PC-9 (cell line): ENCODE measurements around the gene PBX1. TPM values are rescaled to one million over a fixed set of nuclear protein-coding genes. Genes with fewer than 3 reads are reported as not detected.

Source experiments
- BruUV-seq: library from RNA; stranded (reverse); fragments of 400-500 nt; replicated peaks from 2 replicates; lab custom pipeline; 2021; lab: Mats Ljungman, UMichigan
- CTCF ChIA-PET: fragments of 300-600 bp; sonication (Branson Sonifier 250); formaldehyde crosslinking; loops from one replicate; lab custom pipeline; 2022; ENCODE audit warnings: antibody characterized with exemption; lab: Charles Lee
- POLR2A ChIA-PET: fragments of 300-600 bp; sonication (Branson Sonifier 250); formaldehyde crosslinking; loops from one replicate; lab custom pipeline; 2022; ENCODE audit warnings: antibody characterized with exemption; ENCODE audit not compliant: unreplicated experiment; lab: Charles Lee
- DNase-seq, 2 experiments: peaks; one replicate each; pipeline versions ENCODE4 v3.0.0 to v3.0.0-alpha.2; 2015 to 2022; ENCODE audit warnings: mixed read lengths in 1 of 2
- H2AFZ ChIP-seq: fragments of 200-600 bp; sonication (generic); 2 replicates; pipeline ENCODE4 v1.8.1; 2017; ENCODE audit warnings: antibody characterized with exemption
- H3F3A ChIP-seq: fragments of 200-600 bp; sonication (generic); 2 replicates; pipeline ENCODE4 v1.8.1; 2017; ENCODE audit warnings: antibody characterized with exemption, mild to moderate bottlenecking, low read depth; ENCODE audit not compliant: insufficient read depth
- H3K27ac ChIP-seq: fragments of 200-600 bp; sonication (generic); 2 replicates; pipeline ENCODE4 v1.6.1; 2016; ENCODE audit warnings: mixed run types
- H3K27me3 ChIP-seq: fragments of 200-600 bp; sonication (generic); 2 replicates; pipeline ENCODE4 v1.6.1; 2016; ENCODE audit warnings: low read depth, mixed run types; ENCODE audit not compliant: insufficient read depth
- H3K36me3 ChIP-seq: fragments of 200-600 bp; sonication (generic); 2 replicates; pipeline ENCODE4 v1.6.1; 2016; ENCODE audit warnings: low read depth, mixed run types
- H3K4me1 ChIP-seq: fragments of 200-600 bp; sonication (generic); replicated peaks from 2 replicates; pipeline ENCODE4 v1.6.1; 2016; ENCODE audit warnings: mixed run types; ENCODE audit not compliant: insufficient read depth
- H3K4me2 ChIP-seq: fragments of 200-600 bp; sonication (generic); 2 replicates; pipeline ENCODE4 v1.6.1; 2017; ENCODE audit warnings: mixed run types
- H3K4me3 ChIP-seq: fragments of 200-600 bp; sonication (generic); 2 replicates; pipeline ENCODE4 v1.6.1; 2016; ENCODE audit warnings: mixed run types
- H3K79me2 ChIP-seq: fragments of 200-600 bp; sonication (generic); 2 replicates; pipeline ENCODE4 v1.6.1; 2017; ENCODE audit warnings: low read depth, mixed run types
- H3K9me2 ChIP-seq: fragments of 200-600 bp; sonication (generic); 2 replicates; pipeline ENCODE4 v1.8.1; 2017; ENCODE audit warnings: mild to moderate bottlenecking; ENCODE audit not compliant: insufficient read depth
- H3K9me3 ChIP-seq: fragments of 200-600 bp; sonication (generic); 2 replicates; pipeline ENCODE4 v1.8.1; 2016; ENCODE audit warnings: low read depth; ENCODE audit not compliant: insufficient read depth
- H4K20me1 ChIP-seq: fragments of 200-600 bp; sonication (generic); 2 replicates; pipeline ENCODE4 v1.8.1; 2017; ENCODE audit not compliant: insufficient read depth
- CTCF ChIP-seq: fragments of 200-600 bp; sonication (generic); conservative IDR thresholded peaks from 2 replicates; pipeline ENCODE4 v1.6.1; 2017; ENCODE audit warnings: mixed run types, antibody characterized with exemption, mild to moderate bottlenecking, moderate library complexity
- EZH2 ChIP-seq: fragments of 200-600 bp; sonication (generic); IDR thresholded peaks from 2 replicates; pipeline ENCODE4 v1.8.0; 2017; ENCODE audit warnings: antibody characterized with exemption, low read depth
- intact Hi-C: fragments of 100-400 bp; cut with micrococcal nuclease; formaldehyde crosslinking; loops from one replicate; pipeline ENCODE4 v1.10.0; 2022; ENCODE audit not compliant: unreplicated experiment
- total RNA-seq: library from RNA; stranded (reverse); gene quantifications from 2 replicates; pipeline ENCODE4 v1.2.3, GENCODE V29; 2021

The PBX1 gene
- total RNA-seq, 1 experiment from 2014 or later = 57.7 TPM

GRCh38 chr1:164670026-164670425, 111.0 kb downstream of the PBX1 start:
- ChIA-PET CTCF (no interaction called here), POLR2A (no interaction called here)
- Histone ChIP-seq H3K27ac (no peak overlapping the region), H3K4me2 (no peak overlapping the region), H3K9me3 (no peaks in the 10 kb centered on the region; the same call in 1 of the 2 replicates), H2AFZ (no peak overlapping the region), H3F3A (peaks cover 3% of the 10 kb centered on the region), H3K4me1 (peaks cover 12% of the 10 kb centered on the region), H3K27me3 (no peaks in the 10 kb centered on the region), H3K9me2 (no peaks in the 10 kb centered on the region), H3K79me2 (peaks cover 43% of the 10 kb centered on the region), H3K36me3 (peaks cover 8% of the 10 kb centered on the region), H4K20me1 (no peaks in the 10 kb centered on the region), H3K4me3 (no peak overlapping the region)
- no TSS peak for BruUV-seq
- no peak for DNase-seq
- intact Hi-C loops = no loop called here
- TF ChIP-seq EZH2 (no peak), CTCF (no peak)

- POLR2A ChIA-PET = interaction anchor here (0.6 kb wide), 1 partner anchor 37 kb away, joined by 7 read pairs; no protein-coding TSS in a partner anchor
Observed at GRCh38 chr1:164670786-164671185, 111.8 kb downstream of the PBX1 start.

GRCh38 chr1:164671323-164671965, 112.5 kb downstream of the PBX1 start:
- Histone ChIP-seq H3K27ac (no peak overlapping the region), H3K9me2 (no peaks in the 10 kb centered on the region), H3K4me1 (peaks cover 25% of the 10 kb centered on the region), H3K9me3 (no peaks in the 10 kb centered on the region; the same call in 1 of the 2 replicates), H2AFZ (no peak overlapping the region), H3K4me2 (no peak overlapping the region), H3F3A (peaks cover 6% of the 10 kb centered on the region), H3K4me3 (no peak overlapping the region), H4K20me1 (no peaks in the 10 kb centered on the region), H3K27me3 (no peaks in the 10 kb centered on the region), H3K79me2 (peaks cover 31% of the 10 kb centered on the region), H3K36me3 (peaks cover 8% of the 10 kb centered on the region)
- no TSS peak for BruUV-seq
- no peak for DNase-seq
- intact Hi-C loops = no loop called here
- CTCF ChIA-PET = no interaction called here
- TF ChIP-seq EZH2 (no peak), CTCF (no peak)
- POLR2A ChIA-PET = no interaction called here

More at GRCh38 chr1:164670786-164671185, 111.8 kb downstream of the PBX1 start:
- Histone ChIP-seq H3K9me3 (no peaks in the 10 kb centered on the region; the same call in 1 of the 2 replicates), H3K36me3 (peaks cover 8% of the 10 kb centered on the region), H3K4me3 (no peak overlapping the region), H3K27me3 (no peaks in the 10 kb centered on the region), H2AFZ (no peak overlapping the region), H3K79me2 (peaks cover 37% of the 10 kb centered on the region), H3K4me2 (no peak overlapping the region), H3K27ac (no peak overlapping the region), H3F3A (peaks cover 6% of the 10 kb centered on the region), H3K9me2 (no peaks in the 10 kb centered on the region), H4K20me1 (no peaks in the 10 kb centered on the region), H3K4me1 (peaks cover 20% of the 10 kb centered on the region)
- BruUV-seq = no TSS peak
- CTCF ChIA-PET = no interaction called here
- intact Hi-C loops = no loop called here
- DNase-seq = no peak
- TF ChIP-seq EZH2 (no peak), CTCF (no peak)
